ENCODE data around the gene EPN2. TPM values are rescaled to one million over a fixed set of nuclear protein-coding genes. Genes with fewer than 3 reads are reported as not detected.

The EPN2 gene
- total and polyA plus RNA-seq, 7 donors: 11.6 to 36.0 (median 25.3) TPM

DNA sequence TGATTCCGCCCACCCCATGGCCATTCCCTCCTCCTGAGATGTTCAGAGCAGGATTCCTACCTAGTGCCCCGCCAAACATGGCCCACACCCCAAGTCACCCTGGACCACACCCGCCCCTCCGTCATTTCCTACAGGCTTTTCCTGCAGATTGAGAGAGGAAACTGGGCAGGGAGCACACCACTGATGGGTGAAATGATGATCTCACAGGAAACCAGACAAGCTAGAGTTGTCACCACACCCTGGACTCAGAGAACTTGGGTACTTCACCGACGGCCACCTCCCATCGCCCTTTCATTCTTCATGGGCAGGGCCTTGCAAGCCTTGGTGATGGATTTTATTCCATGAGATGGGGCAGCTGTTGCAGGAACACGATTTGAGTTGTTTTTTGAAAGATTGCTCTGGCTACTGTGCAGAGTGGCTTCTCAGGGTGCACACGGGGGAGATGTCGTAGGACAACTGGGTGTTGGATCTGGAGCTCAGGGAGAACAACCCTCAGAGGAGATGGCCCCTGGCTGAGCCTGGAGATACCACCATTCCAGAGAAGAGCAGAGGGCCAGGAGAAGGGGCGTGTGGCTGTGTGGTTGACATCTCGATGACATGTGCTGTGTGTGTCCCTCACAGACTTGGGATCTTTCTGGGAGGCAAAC is 132.8 kb downstream of the EPN2 start:
- WGBS, 3 donors: 69 to 79% (median 77%) methylated on average over 12 of the region's 12 CpGs
- Histone ChIP-seq H3K27ac (no peak overlapping the region), H3K4me1 (no peaks in the 10 kb centered on the region), H3K4me3 (no peak overlapping the region), H3K36me3 (ENCODE audit: insufficient read depth in 1 of 2, low read depth in 1 of 2) (no peaks in the 10 kb centered on the region), H3K9me3 (no peaks in the 10 kb centered on the region), H3K27me3 (ENCODE audit: insufficient read depth in 3 of 3, low read length in 2 of 3) (no peaks in the 10 kb centered on the region)
- TF ChIP-seq, protein P1, sequence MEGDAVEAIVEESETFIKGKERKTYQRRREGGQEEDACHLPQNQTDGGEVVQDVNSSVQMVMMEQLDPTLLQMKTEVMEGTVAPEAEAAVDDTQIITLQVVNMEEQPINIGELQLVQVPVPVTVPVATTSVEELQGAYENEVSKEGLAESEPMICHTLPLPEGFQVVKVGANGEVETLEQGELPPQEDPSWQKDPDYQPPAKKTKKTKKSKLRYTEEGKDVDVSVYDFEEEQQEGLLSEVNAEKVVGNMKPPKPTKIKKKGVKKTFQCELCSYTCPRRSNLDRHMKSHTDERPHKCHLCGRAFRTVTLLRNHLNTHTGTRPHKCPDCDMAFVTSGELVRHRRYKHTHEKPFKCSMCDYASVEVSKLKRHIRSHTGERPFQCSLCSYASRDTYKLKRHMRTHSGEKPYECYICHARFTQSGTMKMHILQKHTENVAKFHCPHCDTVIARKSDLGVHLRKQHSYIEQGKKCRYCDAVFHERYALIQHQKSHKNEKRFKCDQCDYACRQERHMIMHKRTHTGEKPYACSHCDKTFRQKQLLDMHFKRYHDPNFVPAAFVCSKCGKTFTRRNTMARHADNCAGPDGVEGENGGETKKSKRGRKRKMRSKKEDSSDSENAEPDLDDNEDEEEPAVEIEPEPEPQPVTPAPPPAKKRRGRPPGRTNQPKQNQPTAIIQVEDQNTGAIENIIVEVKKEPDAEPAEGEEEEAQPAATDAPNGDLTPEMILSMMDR (IDR thresholded peaks at IDR 0.05): no peak
- ATAC-seq (peak in 2 of 4 donors; percentile 30 to 41), DNase-seq (no peak)
- intact Hi-C loops (cut with DNase I): loop anchor here in 1 of 2 donors (10.0 kb wide), 1 partner anchor 395 kb away; no protein-coding TSS in a partner anchor

DNA sequence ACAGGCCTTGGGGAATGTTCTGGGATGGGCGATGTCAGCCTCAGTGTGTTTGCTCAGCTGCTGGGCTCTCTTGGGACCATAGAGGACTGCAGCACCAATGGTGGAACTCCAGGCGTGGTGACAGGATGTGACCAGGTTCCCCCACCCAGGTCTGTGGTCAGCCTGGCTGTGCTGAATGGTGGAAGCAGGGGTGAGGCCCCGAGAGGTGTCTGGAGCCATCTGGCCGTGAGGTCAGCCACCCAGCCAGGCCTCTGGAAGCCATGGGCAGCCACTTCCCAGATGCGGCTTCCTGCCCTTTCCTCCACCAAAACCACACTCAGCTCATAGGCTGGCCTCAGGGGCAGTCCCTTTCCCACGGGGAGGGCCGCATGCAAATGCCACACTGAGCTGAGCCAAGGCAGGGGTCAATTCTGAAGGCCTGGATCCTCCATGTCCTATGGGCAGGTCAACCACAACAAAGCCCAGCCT is 133.4 kb downstream of the EPN2 start:
- TF ChIP-seq, protein P1 (IDR thresholded peaks at IDR 0.05): no peak
- ATAC-seq: peak in 3 of 4 donors; percentile 34 to 55 (median 36)
- H3K9me3 ChIP-seq: no peaks in the 10 kb centered on the region
- WGBS, 3 donors: 61 to 75% (median 72%) methylated on average over 7 of the region's 7 CpGs
- no peaks in the 10 kb centered on the region for H3K36me3 ChIP-seq (ENCODE audit: insufficient read depth in 1 of 2, low read depth in 1 of 2)
- peak in 1 of 2 donors; percentile 68 for DNase-seq
- H3K4me1 ChIP-seq: no peaks in the 10 kb centered on the region
- no peaks in the 10 kb centered on the region for H3K27me3 ChIP-seq (ENCODE audit: insufficient read depth in 3 of 3, low read length in 2 of 3)
- H3K27ac ChIP-seq: no peak overlapping the region
- intact Hi-C loops (cut with DNase I): no loop called here
- H3K4me3 ChIP-seq: no peak overlapping the region

DNA sequence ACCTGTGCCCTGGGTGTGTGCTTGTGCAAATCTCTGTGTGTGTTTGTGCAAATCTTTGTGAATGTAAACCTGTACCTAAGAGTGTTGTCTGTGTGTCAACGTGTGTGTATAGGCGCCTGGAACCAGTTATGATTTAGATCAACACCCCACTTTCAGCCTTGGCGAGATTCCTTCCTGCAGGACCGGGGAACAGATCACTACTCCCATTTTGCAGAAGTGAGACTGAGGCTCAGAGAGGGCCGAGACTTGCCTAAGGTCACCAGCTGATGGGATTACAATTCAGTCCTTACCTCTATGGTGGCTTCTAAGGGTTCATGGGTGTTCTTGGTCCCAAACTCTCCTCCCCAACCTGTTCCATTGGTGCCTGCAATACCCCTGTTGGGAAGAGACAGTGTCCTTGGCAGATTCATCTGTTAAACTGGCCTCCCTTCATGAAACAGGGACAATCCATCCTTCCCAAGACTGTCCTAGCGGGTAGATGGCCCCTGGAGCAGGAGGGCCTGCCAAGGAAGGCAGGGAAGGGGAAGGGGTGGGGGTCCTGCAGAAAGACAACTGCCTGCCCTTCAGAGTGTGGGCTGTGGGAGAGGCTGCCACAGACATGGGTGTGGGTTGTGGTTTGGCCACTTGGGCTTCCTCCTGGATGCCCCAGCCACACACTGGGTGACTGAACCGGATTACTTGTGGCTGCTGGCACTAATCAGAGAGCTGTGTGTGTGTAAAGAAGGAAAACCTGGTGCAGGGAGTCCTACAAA is 134.3 kb downstream of the EPN2 start:
- no peaks in the 10 kb centered on the region for H3K36me3 ChIP-seq (ENCODE audit: insufficient read depth in 1 of 2, low read depth in 1 of 2)
- no peaks in the 10 kb centered on the region for H3K27me3 ChIP-seq (ENCODE audit: insufficient read depth in 3 of 3, low read length in 2 of 3)
- H3K4me3 ChIP-seq: no peak overlapping the region
- 89 to 92% (median 89%) methylated on average over 6 to 7 of the region's 7 CpGs for WGBS, 3 donors
- no peaks in the 10 kb centered on the region for H3K9me3 ChIP-seq
- intact Hi-C loops (cut with DNase I): no loop called here
- no peak for DNase-seq
- H3K27ac ChIP-seq: no peak overlapping the region
- TF ChIP-seq, protein P1 (IDR thresholded peaks at IDR 0.05): no peak
- ATAC-seq: no peak
- no peaks in the 10 kb centered on the region for H3K4me1 ChIP-seq

DNA sequence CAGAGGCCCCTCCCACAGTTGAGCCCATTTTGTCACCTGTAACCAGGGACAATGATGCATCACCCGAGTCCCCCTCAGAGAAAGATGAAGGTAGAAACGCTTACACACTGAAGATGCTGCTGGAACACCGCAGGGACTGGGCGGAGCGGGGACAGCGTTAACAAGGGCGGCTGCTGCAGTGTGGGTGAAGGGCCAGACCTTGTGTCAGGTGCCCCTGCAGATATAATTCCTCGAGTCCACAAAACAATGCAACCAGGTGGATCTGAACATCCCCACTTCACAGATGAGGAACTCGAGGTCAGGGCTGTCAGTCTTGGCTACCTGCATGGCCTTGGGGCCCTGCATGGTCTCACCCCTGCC is 134.8 kb downstream of the EPN2 start:
- intact Hi-C loops (cut with DNase I): no loop called here
- Histone ChIP-seq H3K27ac (no peak overlapping the region), H3K27me3 (ENCODE audit: insufficient read depth in 3 of 3, low read length in 2 of 3) (no peaks in the 10 kb centered on the region), H3K9me3 (no peaks in the 10 kb centered on the region), H3K4me1 (peaks cover 5% of the 10 kb centered on the region), H3K4me3 (no peak overlapping the region), H3K36me3 (ENCODE audit: insufficient read depth in 1 of 2, low read depth in 1 of 2) (no peaks in the 10 kb centered on the region)
- ATAC-seq: no peak
- WGBS, 3 donors: 83 to 94% (median 84%) methylated on average over 9 of the region's 9 CpGs
- TF ChIP-seq, protein P1 (IDR thresholded peaks at IDR 0.05): no peak
- DNase-seq: no peak

All from psoas muscle (tissue), 8 donors.